GM23338 (cell line): ENCODE data around the gene PRXL2C. TPM values are rescaled to one million over a fixed set of nuclear protein-coding genes. Genes with fewer than 3 reads are reported as not detected.

Experiments used
- ATAC-seq: fragments of 200-7000 bp; cut with Tn5 transposase; 3 replicates; pipeline ENCODE4 v1.9.1; 2020
- DNase-seq: peaks from one replicate; pipeline ENCODE4 v3.0.0-alpha.2; 2015; ENCODE audit warnings: low spot score
- H2AFZ ChIP-seq: fragments of 200-600 bp; sonication (generic); 2 replicates; pipeline ENCODE4 v1.8.0; 2016; ENCODE audit warnings: antibody characterized with exemption, mild to moderate bottlenecking, moderate library complexity
- H3F3A ChIP-seq: fragments of 200-600 bp; sonication (generic); replicated peaks from 2 replicates; pipeline ENCODE4 v1.8.0; 2017; ENCODE audit warnings: antibody characterized with exemption, mixed run types, low read depth
- H3K27ac ChIP-seq: fragments of 200-600 bp; sonication (generic); 2 replicates; pipeline ENCODE4 v1.6.1; 2016; ENCODE audit warnings: low read depth
- H3K27me3 ChIP-seq: fragments of 200-600 bp; sonication (generic); 2 replicates; pipeline ENCODE4 v1.8.0; 2016; ENCODE audit warnings: mild to moderate bottlenecking, mixed run types, moderate library complexity; ENCODE audit not compliant: insufficient read depth
- H3K36me3 ChIP-seq: fragments of 200-600 bp; sonication (generic); 2 replicates; pipeline ENCODE4 v1.8.0; 2016; ENCODE audit warnings: mild to moderate bottlenecking; ENCODE audit not compliant: insufficient read depth
- H3K4me1 ChIP-seq: fragments of 200-600 bp; sonication (generic); 2 replicates; pipeline ENCODE4 v1.8.0; 2016; ENCODE audit warnings: mild to moderate bottlenecking, moderate library complexity; ENCODE audit not compliant: insufficient read depth
- H3K4me2 ChIP-seq: fragments of 200-600 bp; sonication (generic); 2 replicates; pipeline ENCODE4 v1.7.1; 2017; ENCODE audit warnings: mixed run types
- H3K4me3 ChIP-seq: fragments of 200-600 bp; sonication (generic); 2 replicates; pipeline ENCODE4 v1.6.1; 2016; ENCODE audit warnings: mixed run types
- H3K79me2 ChIP-seq: fragments of 200-600 bp; sonication (generic); replicated peaks from 2 replicates; pipeline ENCODE4 v1.8.0; 2017; ENCODE audit warnings: mild to moderate bottlenecking; ENCODE audit not compliant: insufficient read depth
- H3K9me2 ChIP-seq: fragments of 200-600 bp; sonication (generic); 2 replicates; pipeline ENCODE4 v1.8.0; 2017; ENCODE audit not compliant: insufficient read depth
- H4K20me1 ChIP-seq: fragments of 200-600 bp; sonication (generic); replicated peaks from 2 replicates; pipeline ENCODE4 v1.8.0; 2017; ENCODE audit warnings: mild to moderate bottlenecking; ENCODE audit not compliant: insufficient read depth
- H3K27ac Mint-ChIP-seq: 2 replicates; pipeline ENCODE4 v1.8.0; 2020; ENCODE audit warnings: inconsistent platforms, mild to moderate bottlenecking, moderate library complexity, mixed read lengths
- H3K27me3 Mint-ChIP-seq: 3 replicates; pipeline ENCODE4 v1.8.0; 2022; ENCODE audit warnings: low read depth, mild to moderate bottlenecking, moderate library complexity, mixed read lengths, inconsistent platforms; ENCODE audit not compliant: insufficient read depth, poor library complexity
- H3K36me3 Mint-ChIP-seq: 3 replicates; pipeline ENCODE4 v1.8.0; 2021; ENCODE audit warnings: low read depth, mild to moderate bottlenecking, inconsistent platforms, moderate library complexity, mixed read lengths
- H3K4me1 Mint-ChIP-seq: 3 replicates; pipeline ENCODE4 v1.8.0; 2020; ENCODE audit warnings: mild to moderate bottlenecking, inconsistent platforms, mixed read lengths
- H3K4me3 Mint-ChIP-seq: 3 replicates; pipeline ENCODE4 v1.8.0; 2021; ENCODE audit warnings: moderate library complexity, mild to moderate bottlenecking, inconsistent platforms, mixed read lengths
- H3K9me3 Mint-ChIP-seq: 3 replicates; pipeline ENCODE4 v1.8.0; 2020; ENCODE audit warnings: moderate library complexity, mild to moderate bottlenecking, inconsistent platforms, mixed read lengths
- CREB1 ChIP-seq: fragments of 250-450 bp; sonication (Bioruptor Pico); IDR thresholded peaks from 2 replicates; pipeline ENCODE4 v1.5.0; 2020; ENCODE audit warnings: low read depth, mild to moderate bottlenecking, moderate library complexity
- CTCF ChIP-seq, 2 experiments: fragments of 200-600 bp in 1 of 2; sonication (generic) in 1 of 2; conservative IDR thresholded peaks; 2 replicates each; pipeline versions ENCODE4 v1.5.1 to v1.6.1; 2016 to 2017; ENCODE audit warnings: antibody characterized with exemption in 2 of 2, low read depth in 2 of 2, mild to moderate bottlenecking in 2 of 2, moderate library complexity in 1 of 2
- ETS1 ChIP-seq: IDR thresholded peaks from 2 replicates; pipeline ENCODE4 v1.6.1; 2016; ENCODE audit warnings: antibody characterized with exemption
- EZH2 ChIP-seq: fragments of 200-600 bp; sonication (generic); IDR thresholded peaks from one replicate; pipeline ENCODE4 v1.8.0; 2017; ENCODE audit warnings: antibody characterized with exemption, mild to moderate bottlenecking, low read depth; ENCODE audit not compliant: unreplicated experiment
- EZH2phosphoT487 ChIP-seq: fragments of 200-600 bp; sonication (generic); IDR thresholded peaks from one replicate; pipeline ENCODE4 v1.8.1; 2018; ENCODE audit warnings: antibody characterized with exemption; ENCODE audit not compliant: unreplicated experiment
- JUNB ChIP-seq: IDR thresholded peaks from one replicate; pipeline ENCODE4 v1.6.1; 2016; ENCODE audit warnings: antibody characterized with exemption; ENCODE audit not compliant: unreplicated experiment
- NANOG ChIP-seq: IDR thresholded peaks from 2 replicates; pipeline ENCODE4 v1.6.1; 2016; ENCODE audit warnings: antibody characterized with exemption, borderline replicate concordance
- POLR2AphosphoS5 ChIP-seq: IDR thresholded peaks from 2 replicates; pipeline ENCODE4 v1.6.1; 2016; ENCODE audit warnings: antibody characterized with exemption, low read depth
- REST ChIP-seq: IDR thresholded peaks from one replicate; pipeline ENCODE4 v1.6.1; 2018; ENCODE audit warnings: antibody characterized with exemption; ENCODE audit not compliant: unreplicated experiment
- STAT1 ChIP-seq: IDR thresholded peaks from one replicate; pipeline ENCODE4 v1.6.1; 2016; ENCODE audit warnings: antibody characterized with exemption; ENCODE audit not compliant: unreplicated experiment
- ZNF114 ChIP-seq: fragments of 250-450 bp; sonication (Bioruptor Pico); IDR thresholded peaks from 2 replicates; pipeline ENCODE4 v1.5.0; 2020; ENCODE audit warnings: mild to moderate bottlenecking, moderate library complexity
- ZNF331 ChIP-seq: fragments of 250-450 bp; sonication (Bioruptor Pico); IDR thresholded peaks from 2 replicates; pipeline ENCODE4 v1.5.0; 2020; ENCODE audit warnings: low read depth, mild to moderate bottlenecking, moderate library complexity
- ZNF462 ChIP-seq: fragments of 250-450 bp; sonication (Bioruptor Pico); IDR thresholded peaks from 2 replicates; pipeline ENCODE4 v1.5.0; 2020; ENCODE audit warnings: mild to moderate bottlenecking, moderate library complexity
- polyA plus RNA-seq: library from polyadenylated mRNA; unstranded; fragments of >200 nt; fragmentation: Nextera tagmentation; extraction: Ambion mirVana; gene quantifications from 2 replicates; pipeline ENCODE4 v1.2.1, GENCODE V29; 2016
- total RNA-seq: library from RNA; depleted of rRNA; stranded (reverse); fragments of >200 nt; shearing (Covaris generic); gene quantifications from 2 replicates; pipeline ENCODE4 v1.2.3, GENCODE V29; 2014

PRXL2C gene
- total and polyA plus RNA-seq, 2 experiments from 2014 or later, result 5.2 to 7.9 TPM

- ATAC-seq, result no peak
- peaks cover 23% of the 10 kb centered on the region for H3K4me1 ChIP-seq
- no peak for TF ChIP-seq NANOG
- TF ChIP-seq ETS1, result no peak
- no peak for TF ChIP-seq ZNF114 (CRISPR knock-in tag)
- no peak for TF ChIP-seq CREB1 (CRISPR knock-in tag)
- TF ChIP-seq JUNB, result no peak
- no peak for TF ChIP-seq STAT1
- no peak for TF ChIP-seq POLR2AphosphoS5
- no peak for TF ChIP-seq ZNF462 (CRISPR knock-in tag)
- no peak for TF ChIP-seq CTCF (conservative IDR thresholded peaks at IDR 0.05; ENCODE audit: low read depth in 2 of 2)
- no peak for TF ChIP-seq EZH2phosphoT487
- no peak for TF ChIP-seq ZNF331 (CRISPR knock-in tag)
- no peak for TF ChIP-seq REST
- no peak for TF ChIP-seq EZH2
- DNase-seq, result no peak
- Mint-ChIP-seq H3K27me3 (peaks cover 2% of the 10 kb centered on the region), H3K27ac (no peak overlapping the region), H3K9me3 (no peaks in the 10 kb centered on the region), H3K4me1 (peaks cover 50% of the 10 kb centered on the region), H3K4me3 (no peak overlapping the region), H3K36me3 (no peaks in the 10 kb centered on the region)
- no peak overlapping the region for H3K4me3 ChIP-seq
- H3F3A ChIP-seq, result no peaks in the 10 kb centered on the region
- H3K27ac ChIP-seq, result no peak overlapping the region
- no peaks in the 10 kb centered on the region for H3K27me3 ChIP-seq
- no peaks in the 10 kb centered on the region for H3K9me2 ChIP-seq
- H3K79me2 ChIP-seq, result peaks cover 96% of the 10 kb centered on the region
- peaks cover 32% of the 10 kb centered on the region for H4K20me1 ChIP-seq
- H3K4me2 ChIP-seq, result no peak overlapping the region
- H2AFZ ChIP-seq, result no peak overlapping the region
- H3K36me3 ChIP-seq, result no peaks in the 10 kb centered on the region
Measured at GRCh38 chr9:96607971-96608370, 47.1 kb downstream of the PRXL2C start.
